Epithelial cell of esophagus (primary cell): Measurements from ENCODE around the gene GJD3.

Experiments used
- DNase-seq: peaks from one replicate; pipeline ENCODE4 v3.0.0; 2010; ENCODE audit warnings: low read depth
- H3K4me3 ChIP-seq: 2 replicates; pipeline ENCODE4 v1.5.1; 2011; ENCODE audit warnings: mild to moderate bottlenecking, low read length, control low read depth
- TF ChIP-seq, protein P1 (sequence below): IDR thresholded peaks from 2 replicates; pipeline ENCODE4 v1.5.1; 2011; ENCODE audit warnings: low read depth, mild to moderate bottlenecking, low read length, control low read depth, inconsistent platforms; ENCODE audit not compliant: insufficient read depth; ENCODE audit errors: missing control alignments

Gene GJD3

DNA sequence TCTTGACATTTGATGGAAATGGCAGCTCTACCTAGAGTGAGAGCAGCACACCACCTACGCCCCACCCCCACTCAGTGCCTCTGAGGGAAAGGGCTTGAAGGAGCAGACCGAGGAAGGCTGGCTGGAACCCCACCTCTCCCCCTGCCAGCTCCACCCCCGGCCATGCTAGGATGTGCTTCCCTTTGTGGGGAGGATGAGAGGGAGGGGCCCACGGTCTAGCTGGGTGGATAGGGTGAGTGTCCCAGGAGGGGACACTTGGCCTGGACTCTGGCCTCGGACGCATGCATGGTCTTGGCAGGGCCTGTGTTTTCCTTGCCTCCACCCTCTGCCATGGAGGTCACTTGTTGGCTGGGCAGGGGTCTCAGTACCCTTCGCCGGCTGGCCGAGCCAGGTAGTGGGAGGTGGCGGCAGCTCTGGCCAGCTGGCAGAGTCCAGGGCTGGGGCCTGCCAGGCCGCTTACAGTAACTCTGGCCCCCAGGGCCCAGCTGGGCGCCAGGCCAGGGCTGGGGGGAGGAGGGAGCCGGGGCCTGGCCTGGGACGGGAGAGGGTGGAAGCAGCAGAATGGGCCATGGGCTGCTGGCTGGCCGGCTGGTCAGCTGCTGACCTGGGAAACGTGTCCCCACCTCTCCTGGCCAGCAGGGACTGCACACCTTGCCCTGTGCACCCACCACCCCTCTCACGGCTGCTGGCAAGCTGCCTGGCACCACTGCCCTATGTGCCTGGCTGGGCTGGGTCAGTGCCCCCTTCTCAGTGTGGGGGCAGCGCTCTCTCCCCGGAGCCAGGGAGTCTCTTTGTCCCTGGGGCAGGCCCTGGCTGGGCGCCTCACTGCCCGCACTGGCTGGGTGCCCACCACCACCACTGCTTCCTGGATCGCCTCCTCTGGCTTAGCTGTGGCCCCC is 32.5 kb downstream of the GJD3 start:
- DNase-seq = no peak
- no peak overlapping the region for H3K4me3 ChIP-seq

DNA sequence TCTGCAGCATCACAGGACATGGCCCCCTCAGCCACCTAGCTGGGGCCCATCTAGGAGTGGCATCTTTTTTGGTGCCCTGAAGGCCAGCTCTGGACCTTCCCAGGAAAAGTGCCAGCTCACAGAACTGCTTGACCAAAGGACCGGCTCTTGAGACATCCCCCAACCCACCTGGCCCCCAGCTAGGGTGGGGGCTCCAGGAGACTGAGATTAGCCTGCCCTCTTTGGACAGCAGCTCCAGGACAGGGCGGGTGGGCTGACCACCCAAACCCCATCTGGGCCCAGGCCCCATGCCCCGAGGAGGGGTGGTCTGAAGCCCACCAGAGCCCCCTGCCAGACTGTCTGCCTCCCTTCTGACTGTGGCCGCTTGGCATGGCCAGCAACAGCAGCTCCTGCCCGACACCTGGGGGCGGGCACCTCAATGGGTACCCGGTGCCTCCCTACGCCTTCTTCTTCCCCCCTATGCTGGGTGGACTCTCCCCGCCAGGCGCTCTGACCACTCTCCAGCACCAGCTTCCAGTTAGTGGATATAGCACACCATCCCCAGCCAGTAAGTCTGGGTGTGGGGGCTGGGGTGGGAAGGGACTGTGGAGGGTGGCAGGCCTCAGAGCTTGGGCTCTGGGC is 33.6 kb downstream of the GJD3 start:
- TF ChIP-seq, protein P1, sequence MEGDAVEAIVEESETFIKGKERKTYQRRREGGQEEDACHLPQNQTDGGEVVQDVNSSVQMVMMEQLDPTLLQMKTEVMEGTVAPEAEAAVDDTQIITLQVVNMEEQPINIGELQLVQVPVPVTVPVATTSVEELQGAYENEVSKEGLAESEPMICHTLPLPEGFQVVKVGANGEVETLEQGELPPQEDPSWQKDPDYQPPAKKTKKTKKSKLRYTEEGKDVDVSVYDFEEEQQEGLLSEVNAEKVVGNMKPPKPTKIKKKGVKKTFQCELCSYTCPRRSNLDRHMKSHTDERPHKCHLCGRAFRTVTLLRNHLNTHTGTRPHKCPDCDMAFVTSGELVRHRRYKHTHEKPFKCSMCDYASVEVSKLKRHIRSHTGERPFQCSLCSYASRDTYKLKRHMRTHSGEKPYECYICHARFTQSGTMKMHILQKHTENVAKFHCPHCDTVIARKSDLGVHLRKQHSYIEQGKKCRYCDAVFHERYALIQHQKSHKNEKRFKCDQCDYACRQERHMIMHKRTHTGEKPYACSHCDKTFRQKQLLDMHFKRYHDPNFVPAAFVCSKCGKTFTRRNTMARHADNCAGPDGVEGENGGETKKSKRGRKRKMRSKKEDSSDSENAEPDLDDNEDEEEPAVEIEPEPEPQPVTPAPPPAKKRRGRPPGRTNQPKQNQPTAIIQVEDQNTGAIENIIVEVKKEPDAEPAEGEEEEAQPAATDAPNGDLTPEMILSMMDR = no peak
- no peak for DNase-seq
- H3K4me3 ChIP-seq = no peak overlapping the region

More for the DNA sequence above, 32.5 kb downstream of the GJD3 start:
- TF ChIP-seq, protein P1 = no peak

DNA sequence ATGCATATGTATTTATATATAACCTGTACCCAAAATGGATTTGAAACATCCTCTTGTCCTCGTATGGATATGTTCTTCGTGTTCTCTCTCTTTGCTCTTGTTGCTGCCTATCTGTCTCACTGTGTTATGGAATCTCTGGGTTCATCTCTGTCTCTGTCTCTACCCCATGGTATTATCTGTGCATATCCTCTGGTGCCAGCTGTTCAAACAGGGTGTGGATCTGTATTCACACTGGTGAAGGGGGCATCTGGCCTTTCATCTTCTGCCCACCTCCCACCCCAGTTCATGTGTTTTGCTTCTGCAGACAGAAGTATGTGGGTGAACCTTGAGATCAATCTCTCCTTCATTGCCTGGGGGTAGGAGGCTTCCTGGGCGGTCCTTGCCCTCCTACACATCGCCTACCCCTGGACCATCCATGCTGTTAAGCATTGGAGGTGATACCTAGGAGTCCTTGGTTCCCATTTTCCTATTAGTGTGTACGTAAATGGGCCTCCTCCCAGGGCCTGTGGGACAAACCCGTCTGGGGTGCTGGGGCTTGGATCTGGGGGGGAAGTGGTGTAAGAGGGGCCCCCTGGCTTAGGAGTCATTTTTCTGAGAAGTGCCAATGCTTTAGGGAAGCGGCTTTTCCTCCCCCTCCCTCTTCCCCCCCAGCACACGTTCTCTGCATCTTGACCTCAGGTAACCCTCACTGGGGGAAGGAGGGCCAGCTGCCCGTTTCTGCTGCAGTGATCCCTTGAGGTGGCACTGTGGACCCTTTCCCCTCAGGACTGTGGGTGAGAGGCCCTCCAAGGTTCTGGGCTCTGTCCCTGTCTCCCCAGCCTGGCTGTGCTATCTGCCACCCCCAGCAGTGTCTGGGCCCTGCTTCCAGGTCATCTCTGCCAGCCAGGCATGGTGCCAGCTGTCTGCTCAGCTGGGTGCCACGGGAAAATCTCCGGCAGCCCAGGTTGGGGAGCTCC is 34.4 kb downstream of the GJD3 start:
- TF ChIP-seq, protein P1 = no peak
- DNase-seq = no peak
- no peak overlapping the region for H3K4me3 ChIP-seq

DNA sequence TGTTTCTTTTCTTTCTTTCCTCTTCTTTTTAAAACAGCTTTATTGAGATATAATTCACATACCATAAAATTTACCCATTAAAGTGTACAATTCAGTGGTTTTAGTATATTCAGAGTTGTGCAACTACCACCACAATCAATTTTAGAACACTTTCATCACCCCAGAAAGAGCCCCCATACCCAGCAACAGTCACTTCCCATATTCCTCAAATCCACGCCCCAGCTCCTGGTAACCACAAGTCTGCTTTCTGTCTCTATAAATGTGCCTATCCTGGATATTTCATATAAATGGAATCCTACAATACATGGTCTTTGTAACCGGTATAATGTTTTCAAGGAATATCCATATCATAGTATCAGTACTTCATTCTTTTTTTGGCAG is 36.2 kb downstream of the GJD3 start:
- TF ChIP-seq, protein P1 = no peak
- DNase-seq = no peak
- H3K4me3 ChIP-seq = no peak overlapping the region

GRCh38 chr17:40327735-40328385 is 36.7 kb downstream of the GJD3 start:
- TF ChIP-seq, protein P1 = no peak
- no peak overlapping the region for H3K4me3 ChIP-seq
- DNase-seq = no peak

DNA sequence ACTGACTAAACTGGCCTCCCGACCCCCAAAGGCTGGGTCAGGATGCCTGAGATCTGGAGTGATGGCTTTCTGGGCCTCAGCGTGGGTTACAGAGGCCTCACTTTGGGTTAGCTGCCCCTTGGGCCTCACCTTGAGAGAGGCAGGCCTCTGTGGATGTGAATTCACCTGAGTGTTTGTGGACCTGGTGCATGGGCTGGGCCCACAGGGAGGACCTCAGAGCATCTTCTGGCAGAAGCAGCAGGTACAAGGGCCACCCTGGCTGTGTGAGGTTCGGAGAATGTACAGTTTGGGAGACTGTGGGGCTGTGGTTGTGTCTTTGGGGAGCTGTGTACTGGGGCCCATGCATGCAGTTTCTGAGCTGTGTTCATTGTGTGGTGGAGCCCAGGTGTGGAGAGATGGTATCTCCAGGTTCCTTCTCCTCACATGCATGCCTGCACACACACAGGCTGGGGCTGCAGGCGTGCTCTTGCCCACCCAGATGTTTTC is 37.2 kb downstream of the GJD3 start:
- no peak overlapping the region for H3K4me3 ChIP-seq
- TF ChIP-seq, protein P1 = no peak
- no peak for DNase-seq
